ENCODE data around the gene COL1A1. TPM values are rescaled to one million over a fixed set of nuclear protein-coding genes. Genes with fewer than 3 reads are reported as not detected.

Gene COL1A1
- total RNA-seq, 4 donors from 2014 or later: 11.3 to 287 (median 31.9) TPM

DNA sequence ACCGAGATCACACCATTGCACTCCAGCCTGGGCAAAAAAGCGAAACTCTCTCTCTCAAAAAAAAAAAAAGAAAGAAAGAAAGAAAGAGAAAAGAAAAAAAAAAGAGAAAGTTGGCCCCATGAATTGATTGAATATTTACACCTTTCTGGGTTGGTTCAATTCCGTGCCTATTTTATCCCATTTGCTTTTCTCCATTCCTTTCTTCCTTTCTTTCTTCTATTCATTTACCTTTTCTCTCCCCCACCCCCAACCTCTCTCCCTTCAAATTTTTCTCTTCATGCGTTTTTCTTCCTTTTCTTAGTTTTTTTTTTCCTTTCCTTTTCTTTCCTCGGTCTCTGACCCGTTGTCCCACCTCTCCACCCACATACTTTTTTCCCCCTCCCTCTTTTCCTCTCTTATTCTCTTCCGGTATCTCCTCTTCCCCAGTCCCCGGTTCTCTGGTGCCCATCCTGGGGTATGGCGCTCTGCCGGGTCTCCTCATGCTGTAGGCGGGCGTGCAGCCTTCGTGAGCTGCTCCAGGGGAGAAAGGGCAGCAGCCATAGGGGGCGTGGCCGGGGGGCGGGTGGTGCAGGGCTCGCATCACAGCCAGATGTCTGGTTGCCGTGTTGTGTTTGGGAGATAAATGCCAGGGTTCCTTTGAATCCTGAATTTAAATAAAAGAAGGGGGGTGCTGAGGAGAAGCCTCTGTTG is 5.3 kb upstream of the COL1A1 start:
- Histone ChIP-seq H3K4me3 (no peak overlapping the region), H3K4me1 (peaks cover 0 to 33% (median 0%) of the 10 kb centered on the region in 4 donors), H3K9me3 (no peaks in the 10 kb centered on the region), H3K36me3 (no peaks in the 10 kb centered on the region), H3K27me3 (no peaks in the 10 kb centered on the region), H3K27ac (peak overlapping the region in 3 of 4 donors; percentile 8 to 41 (median 10))
- TF ChIP-seq POLR2A (IDR thresholded peaks at IDR 0.05): no peak
- TF ChIP-seq, protein P1, sequence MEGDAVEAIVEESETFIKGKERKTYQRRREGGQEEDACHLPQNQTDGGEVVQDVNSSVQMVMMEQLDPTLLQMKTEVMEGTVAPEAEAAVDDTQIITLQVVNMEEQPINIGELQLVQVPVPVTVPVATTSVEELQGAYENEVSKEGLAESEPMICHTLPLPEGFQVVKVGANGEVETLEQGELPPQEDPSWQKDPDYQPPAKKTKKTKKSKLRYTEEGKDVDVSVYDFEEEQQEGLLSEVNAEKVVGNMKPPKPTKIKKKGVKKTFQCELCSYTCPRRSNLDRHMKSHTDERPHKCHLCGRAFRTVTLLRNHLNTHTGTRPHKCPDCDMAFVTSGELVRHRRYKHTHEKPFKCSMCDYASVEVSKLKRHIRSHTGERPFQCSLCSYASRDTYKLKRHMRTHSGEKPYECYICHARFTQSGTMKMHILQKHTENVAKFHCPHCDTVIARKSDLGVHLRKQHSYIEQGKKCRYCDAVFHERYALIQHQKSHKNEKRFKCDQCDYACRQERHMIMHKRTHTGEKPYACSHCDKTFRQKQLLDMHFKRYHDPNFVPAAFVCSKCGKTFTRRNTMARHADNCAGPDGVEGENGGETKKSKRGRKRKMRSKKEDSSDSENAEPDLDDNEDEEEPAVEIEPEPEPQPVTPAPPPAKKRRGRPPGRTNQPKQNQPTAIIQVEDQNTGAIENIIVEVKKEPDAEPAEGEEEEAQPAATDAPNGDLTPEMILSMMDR (IDR thresholded peaks at IDR 0.05): no peak
- peak in 2 of 3 donors; percentile 54 for DNase-seq

DNA sequence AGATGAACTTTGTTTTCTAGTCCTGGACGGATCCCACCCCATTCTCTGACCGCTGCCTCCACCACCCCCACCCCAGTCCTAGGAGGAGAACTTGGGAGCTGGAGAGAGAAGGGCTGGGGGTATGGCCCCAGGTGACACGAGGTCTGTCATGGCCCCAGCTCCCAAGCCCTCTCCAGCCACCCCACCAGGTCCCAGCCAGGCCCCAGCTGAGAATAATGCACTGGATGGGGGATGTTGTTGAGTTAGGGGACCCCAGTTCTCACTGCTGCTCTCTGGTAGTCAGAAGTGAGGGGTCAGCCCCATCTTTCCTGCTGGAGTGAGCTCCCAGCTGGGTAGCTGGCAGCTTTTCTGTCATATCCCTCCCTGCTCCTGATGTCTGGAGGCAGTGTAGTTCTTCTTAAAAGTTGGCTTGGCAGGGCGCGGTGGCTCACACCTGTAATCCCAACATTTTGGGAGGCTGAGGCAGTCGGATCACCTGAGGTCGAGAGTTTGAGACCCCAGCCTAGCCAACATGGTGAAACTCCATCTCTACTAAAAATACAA is 4.6 kb upstream of the COL1A1 start:
- Histone ChIP-seq H3K4me3 (no peak overlapping the region), H3K27ac (peak overlapping the region in 3 of 4 donors; percentile 22 to 65 (median 64)), H3K4me1 (peaks cover 0 to 27% (median 1%) of the 10 kb centered on the region in 4 donors), H3K9me3 (no peaks in the 10 kb centered on the region), H3K36me3 (no peaks in the 10 kb centered on the region), H3K27me3 (peaks cover 0 to 3% of the 10 kb centered on the region in 2 donors)
- TF ChIP-seq, protein P1 (IDR thresholded peaks at IDR 0.05): no peak
- TF ChIP-seq POLR2A (IDR thresholded peaks at IDR 0.05): no peak
- peak in 1 of 3 donors; percentile 26 for DNase-seq

DNA sequence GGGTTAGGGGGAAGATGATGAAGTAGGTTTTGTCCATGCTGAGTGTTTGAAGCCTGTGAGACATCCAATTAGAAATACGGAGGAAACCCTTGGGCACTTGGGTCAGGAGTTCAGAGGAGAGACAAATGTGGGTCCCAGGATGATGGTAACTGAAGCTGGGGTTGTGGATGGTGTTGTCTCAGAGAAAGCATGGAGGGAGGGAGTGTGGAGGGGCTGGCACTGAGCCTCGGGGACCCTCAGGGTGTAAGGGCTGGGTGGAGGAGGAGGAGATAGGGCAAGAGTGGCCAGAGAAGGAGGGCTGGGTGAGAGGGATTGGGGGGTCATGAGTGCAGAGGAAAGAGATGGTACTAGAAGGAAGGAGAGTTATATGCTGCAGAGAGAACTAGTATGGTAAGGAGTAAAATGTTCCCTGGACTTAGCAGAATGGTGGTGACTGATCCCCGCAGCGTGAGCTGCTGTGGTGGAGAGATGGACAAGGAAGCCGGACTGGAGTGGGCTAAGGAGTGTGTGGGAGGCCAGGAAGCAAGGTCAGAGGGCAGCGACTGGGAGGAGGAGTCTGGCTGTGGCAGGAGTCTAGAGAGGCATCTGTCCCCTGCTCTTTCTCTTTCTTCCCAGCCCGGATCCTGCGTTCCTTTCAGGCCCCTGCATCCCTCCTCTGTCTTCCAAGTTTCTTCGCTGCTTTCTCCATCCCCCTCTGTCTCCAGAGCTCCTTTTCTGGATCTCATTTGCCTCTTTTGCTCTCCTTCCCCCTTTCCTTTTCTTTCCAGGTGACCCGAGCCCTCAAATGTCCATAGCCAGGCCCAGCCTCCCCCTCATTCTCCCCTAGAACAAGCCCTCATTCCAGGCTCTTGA is 3.9 kb upstream of the COL1A1 start:
- Histone ChIP-seq H3K36me3 (no peaks in the 10 kb centered on the region), H3K4me1 (peaks cover 0 to 23% (median 4%) of the 10 kb centered on the region in 4 donors), H3K27me3 (peaks cover 0 to 3% of the 10 kb centered on the region in 2 donors), H3K9me3 (no peaks in the 10 kb centered on the region), H3K4me3 (no peak overlapping the region), H3K27ac (peak overlapping the region in 3 of 4 donors; percentile 22 to 65 (median 64))
- peak in 1 of 3 donors; percentile 44 for DNase-seq
- TF ChIP-seq, protein P1 (IDR thresholded peaks at IDR 0.05): no peak
- no peak for TF ChIP-seq POLR2A (IDR thresholded peaks at IDR 0.05)

DNA sequence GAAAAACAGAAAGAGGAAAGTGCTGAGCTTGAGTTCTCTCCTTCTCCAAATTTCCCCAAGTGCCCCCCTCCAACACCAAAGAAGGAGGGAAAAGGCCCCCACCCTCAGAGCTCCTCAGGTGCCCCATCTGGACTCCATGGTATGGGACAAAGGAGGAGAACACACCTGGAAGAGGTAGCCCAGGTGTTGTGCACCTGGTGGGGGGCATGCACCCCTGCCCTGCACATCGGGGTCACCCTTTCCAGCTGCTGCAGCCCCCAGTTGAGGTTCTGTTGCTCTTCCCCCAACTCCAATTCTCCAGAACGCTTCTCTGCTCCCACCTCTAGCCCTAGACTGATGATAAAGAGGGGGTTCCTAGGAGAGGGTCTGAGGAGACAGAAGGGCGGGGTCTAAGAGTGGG is 3.0 kb upstream of the COL1A1 start:
- TF ChIP-seq, protein P1 (IDR thresholded peaks at IDR 0.05): no peak
- TF ChIP-seq POLR2A (IDR thresholded peaks at IDR 0.05): no peak
- DNase-seq: peak in 1 of 3 donors; percentile 3
- Histone ChIP-seq H3K9me3 (no peaks in the 10 kb centered on the region), H3K36me3 (no peaks in the 10 kb centered on the region), H3K27ac (peak overlapping the region in 1 of 4 donors; percentile 64), H3K4me1 (peaks cover 0 to 26% (median 6%) of the 10 kb centered on the region in 4 donors), H3K27me3 (peaks cover 0 to 3% of the 10 kb centered on the region in 2 donors), H3K4me3 (no peak overlapping the region)

DNA sequence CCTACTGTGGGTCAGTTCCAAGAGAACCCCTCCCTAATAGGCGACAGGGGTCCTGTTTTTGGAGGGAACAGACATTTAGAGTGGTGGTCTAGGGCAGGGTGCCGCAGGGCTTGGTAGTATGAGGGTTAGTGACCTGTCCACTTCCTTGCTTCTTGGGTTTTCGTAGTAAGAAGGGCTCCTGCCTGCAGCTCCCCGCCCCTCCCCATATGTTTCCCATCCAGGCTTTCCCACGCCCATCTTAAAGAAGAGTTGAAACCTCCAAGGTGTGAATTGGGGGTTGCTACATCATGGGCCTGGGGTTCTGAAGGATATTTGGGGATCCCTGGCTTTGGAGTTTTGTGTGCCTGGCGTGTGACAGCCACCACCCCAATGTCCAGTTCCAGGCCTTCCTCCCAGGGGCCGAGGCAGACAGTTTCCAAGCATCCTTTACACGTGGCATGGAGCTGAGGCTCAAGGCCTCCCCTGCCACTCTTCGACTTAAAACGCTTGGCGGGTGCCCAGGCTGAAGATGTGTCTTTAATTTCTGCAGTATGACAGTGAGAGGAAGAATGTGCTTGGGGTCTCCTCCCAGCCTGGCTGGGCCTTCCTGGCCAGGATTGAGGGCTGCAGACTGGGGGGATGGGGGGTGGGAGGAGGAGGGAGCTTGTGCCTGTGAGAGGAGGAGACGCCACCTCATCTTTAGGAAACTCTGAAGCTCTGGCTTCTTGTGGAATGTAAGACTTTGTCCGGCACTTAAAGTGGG is 2.3 kb upstream of the COL1A1 start:
- no peak for TF ChIP-seq POLR2A (IDR thresholded peaks at IDR 0.05)
- TF ChIP-seq, protein P1 (IDR thresholded peaks at IDR 0.05): no peak
- Histone ChIP-seq H3K27ac (peak overlapping the region in 3 of 4 donors; percentile 17 to 64 (median 34)), H3K9me3 (no peaks in the 10 kb centered on the region), H3K27me3 (peaks cover 0 to 3% of the 10 kb centered on the region in 2 donors), H3K4me1 (peaks cover 0 to 32% (median 6%) of the 10 kb centered on the region in 4 donors), H3K4me3 (no peak overlapping the region), H3K36me3 (no peaks in the 10 kb centered on the region)
- peak in 1 of 3 donors; percentile 41 for DNase-seq
